NT2/D1 (cell line): ENCODE measurements around the gene PRKACB.

Experiments
- SUZ12 ChIP-seq: IDR thresholded peaks from 2 replicates; pipeline ENCODE4 v1.6.1; 2011; ENCODE audit not compliant: insufficient read length, insufficient read depth; ENCODE audit errors: extremely low read depth
- ZNF274 ChIP-seq: IDR thresholded peaks from 2 replicates; pipeline ENCODE4 v1.6.1; 2011; ENCODE audit warnings: mild to moderate bottlenecking, low read depth, low read length

GRCh38 chr1:84236256-84236655 is 92.2 kb downstream of the PRKACB start:
- TF ChIP-seq ZNF274 (no peak), SUZ12 (no peak)
